WI38 (cell line): ENCODE measurements around the gene ARPC4.

Experiments used
- H3K4me3 ChIP-seq: 2 replicates; pipeline ENCODE4 v1.5.1; 2011; ENCODE audit warnings: low read depth, mild to moderate bottlenecking, control low read depth, low read length
- TF ChIP-seq, protein P1 (sequence below): IDR thresholded peaks from 2 replicates; pipeline ENCODE4 v1.5.1; 2012; ENCODE audit warnings: low read depth, mild to moderate bottlenecking, control low read depth, low read length

The ARPC4 gene

DNA sequence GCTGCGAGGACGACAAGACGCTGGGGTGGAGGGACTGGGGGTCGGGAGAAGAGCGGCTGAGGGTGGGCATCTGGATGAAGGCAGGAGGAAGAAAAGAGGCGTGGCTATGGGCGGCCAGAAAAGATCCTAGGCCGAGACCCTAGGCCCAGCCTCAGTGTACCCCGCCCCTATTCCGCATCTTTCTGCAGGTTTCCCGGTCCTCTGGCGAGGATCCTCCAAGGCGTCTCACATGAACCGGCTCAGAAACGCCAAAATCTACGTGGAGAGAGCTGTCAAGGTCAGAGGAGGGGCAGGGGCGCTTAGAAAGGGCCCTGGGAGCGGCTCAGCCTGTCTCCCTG is 17.5 kb downstream of the ARPC4 start:
- H3K4me3 ChIP-seq: peak overlapping the region; percentile 56
- TF ChIP-seq, protein P1, sequence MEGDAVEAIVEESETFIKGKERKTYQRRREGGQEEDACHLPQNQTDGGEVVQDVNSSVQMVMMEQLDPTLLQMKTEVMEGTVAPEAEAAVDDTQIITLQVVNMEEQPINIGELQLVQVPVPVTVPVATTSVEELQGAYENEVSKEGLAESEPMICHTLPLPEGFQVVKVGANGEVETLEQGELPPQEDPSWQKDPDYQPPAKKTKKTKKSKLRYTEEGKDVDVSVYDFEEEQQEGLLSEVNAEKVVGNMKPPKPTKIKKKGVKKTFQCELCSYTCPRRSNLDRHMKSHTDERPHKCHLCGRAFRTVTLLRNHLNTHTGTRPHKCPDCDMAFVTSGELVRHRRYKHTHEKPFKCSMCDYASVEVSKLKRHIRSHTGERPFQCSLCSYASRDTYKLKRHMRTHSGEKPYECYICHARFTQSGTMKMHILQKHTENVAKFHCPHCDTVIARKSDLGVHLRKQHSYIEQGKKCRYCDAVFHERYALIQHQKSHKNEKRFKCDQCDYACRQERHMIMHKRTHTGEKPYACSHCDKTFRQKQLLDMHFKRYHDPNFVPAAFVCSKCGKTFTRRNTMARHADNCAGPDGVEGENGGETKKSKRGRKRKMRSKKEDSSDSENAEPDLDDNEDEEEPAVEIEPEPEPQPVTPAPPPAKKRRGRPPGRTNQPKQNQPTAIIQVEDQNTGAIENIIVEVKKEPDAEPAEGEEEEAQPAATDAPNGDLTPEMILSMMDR: no peak

DNA sequence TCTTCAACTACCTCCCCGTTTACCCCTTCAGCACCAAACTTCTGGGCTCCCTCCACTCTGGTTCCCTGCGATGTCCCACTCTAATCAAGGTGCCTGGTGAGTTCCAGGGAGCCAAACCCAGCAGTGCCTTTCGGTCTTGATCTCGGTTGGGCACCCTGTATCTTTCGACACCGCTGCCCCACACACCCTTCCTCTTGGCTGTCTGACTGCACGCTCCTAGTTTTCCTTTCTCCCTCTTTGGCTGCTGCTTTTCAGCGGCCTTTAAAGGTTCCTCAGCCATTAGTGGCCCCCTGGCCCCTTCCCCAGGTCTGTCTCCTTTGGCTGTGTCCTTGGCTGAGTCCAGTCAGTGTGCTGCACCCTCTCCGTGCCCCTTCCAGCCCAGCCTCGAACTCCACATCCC is 18.0 kb downstream of the ARPC4 start:
- H3K4me3 ChIP-seq: no peak overlapping the region
- TF ChIP-seq, protein P1: no peak

DNA sequence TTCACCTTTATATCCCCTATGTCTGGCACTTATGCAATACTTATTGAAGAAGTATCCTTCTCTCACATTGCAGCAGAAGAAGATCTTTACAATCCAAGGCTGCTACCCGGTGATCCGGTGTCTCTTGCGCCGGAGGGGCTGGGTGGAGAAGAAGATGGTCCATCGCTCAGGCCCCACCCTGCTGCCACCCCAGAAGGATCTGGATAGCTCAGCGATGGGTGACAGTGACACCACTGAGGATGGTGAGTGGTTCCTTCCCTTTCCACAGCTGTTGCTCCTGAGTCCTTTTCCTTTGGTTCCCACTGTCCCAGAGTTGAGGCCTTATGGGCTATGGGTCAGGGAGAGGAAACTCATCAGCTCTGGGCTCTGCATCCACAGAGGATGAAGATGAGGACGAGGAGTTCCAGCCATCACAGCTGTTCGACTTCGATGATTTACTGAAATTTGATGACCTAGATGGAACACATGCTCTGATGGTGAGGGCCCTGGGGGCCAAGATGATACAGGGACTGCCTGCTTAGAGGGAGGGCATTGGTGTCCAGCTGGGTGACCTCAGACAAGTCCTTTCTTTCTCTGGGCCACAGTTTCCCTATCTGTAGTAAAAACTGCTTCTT is 20.1 kb downstream of the ARPC4 start:
- H3K4me3 ChIP-seq: no peak overlapping the region
- TF ChIP-seq, protein P1: no peak

DNA sequence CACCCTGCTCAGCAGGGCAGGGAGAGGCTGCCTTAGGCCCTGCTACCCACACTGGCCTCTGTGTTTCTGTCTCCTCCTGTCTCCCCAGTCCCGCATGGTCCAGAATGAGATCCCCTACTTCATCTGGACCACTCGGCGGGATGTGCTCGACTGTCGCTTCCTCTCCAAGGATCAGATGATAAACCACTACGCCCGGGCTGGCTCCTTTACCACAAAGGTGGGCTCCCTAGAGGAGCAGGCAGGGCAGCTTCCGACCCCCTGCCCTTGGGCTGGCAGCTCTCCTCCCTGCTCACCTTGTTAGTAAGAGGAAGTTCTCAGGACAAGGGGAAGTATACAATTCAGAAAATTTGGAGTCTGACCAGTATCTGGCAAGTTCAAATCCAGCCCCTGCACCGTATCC is 23.1 kb downstream of the ARPC4 start:
- TF ChIP-seq, protein P1: no peak
- no peak overlapping the region for H3K4me3 ChIP-seq

DNA sequence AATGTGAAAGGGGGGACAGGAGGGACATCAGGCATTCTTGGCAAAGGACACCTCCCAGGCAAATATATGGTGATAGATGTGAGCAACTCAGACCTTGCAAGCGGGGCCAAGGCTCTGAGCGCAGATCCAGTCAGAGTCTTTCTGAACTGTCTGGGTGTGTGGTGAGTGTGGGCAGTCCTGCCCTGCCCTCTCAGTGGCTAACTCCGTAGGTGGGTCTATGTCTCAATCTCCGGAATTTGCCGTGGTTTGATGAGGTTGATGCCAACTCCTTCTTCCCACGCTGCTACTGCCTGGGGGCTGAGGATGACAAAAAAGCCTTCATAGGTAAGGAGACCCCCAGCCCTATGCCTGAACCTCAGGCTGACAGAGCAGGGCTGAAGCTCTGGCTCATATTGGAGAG is 24.6 kb downstream of the ARPC4 start:
- TF ChIP-seq, protein P1: no peak
- no peak overlapping the region for H3K4me3 ChIP-seq

DNA sequence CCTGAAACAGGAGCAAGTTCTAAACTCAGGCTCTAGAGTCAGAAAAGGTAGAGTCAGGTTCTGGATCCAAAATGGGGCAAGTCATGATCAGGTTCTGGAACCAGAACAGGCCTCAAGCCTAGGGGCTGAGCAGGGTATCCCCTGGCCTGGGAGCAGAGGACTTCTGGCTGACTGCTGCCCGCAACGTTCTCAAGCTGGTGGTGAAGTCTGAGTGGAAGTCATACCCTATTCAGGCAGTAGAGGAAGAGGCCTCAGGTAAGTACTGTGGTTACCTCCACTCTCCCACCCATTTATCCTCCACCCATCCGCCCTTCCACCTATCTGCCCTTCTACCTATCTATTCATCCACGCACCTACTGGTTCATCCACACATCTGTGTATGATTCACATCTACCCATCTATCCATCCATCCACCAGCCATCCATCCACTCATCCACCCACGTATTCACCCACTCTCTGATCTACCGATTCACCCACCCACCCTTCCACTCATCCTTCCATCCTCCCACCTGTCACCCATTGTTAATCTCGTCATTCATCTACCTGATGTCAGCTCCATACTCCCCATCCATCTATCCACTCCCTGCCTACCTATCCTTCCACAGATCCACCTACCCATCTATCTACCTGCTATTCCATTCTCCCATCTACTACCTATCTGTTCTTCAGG is 25.9 kb downstream of the ARPC4 start:
- H3K4me3 ChIP-seq: no peak overlapping the region
- TF ChIP-seq, protein P1: no peak

DNA sequence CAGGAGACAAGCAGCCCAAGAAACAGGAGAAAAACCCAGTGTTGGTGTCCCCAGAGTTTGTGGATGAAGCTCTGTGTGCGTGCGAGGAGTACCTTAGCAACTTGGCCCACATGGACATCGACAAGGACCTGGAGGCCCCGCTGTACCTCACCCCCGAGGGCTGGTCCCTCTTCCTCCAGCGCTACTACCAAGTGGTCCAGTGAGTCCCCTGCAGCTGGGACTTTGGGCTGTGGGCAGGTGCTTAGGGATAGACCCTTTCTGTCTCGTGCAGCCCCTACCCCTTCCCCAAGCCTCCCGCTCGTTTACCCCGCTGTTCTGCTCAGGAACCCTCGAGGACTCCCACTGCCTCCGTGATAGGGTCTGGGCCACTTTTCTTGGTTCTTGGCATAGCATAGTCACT is 27.7 kb downstream of the ARPC4 start:
- TF ChIP-seq, protein P1: no peak
- H3K4me3 ChIP-seq: no peak overlapping the region
